H1 (cell line): Measurements from ENCODE around the gene TNS1. TPM values are rescaled to one million over a fixed set of nuclear protein-coding genes. Genes with fewer than 3 reads are reported as not detected.

Experiments used
- E2F6 ChIP-seq: IDR thresholded peaks from 2 replicates; pipeline ENCODE4 v1.6.1; 2012; ENCODE audit warnings: inconsistent platforms
- POLR2AphosphoS5 ChIP-seq: IDR thresholded peaks from 2 replicates; pipeline ENCODE4 v1.6.1; 2011; ENCODE audit warnings: low read depth, low read length
- RXRA ChIP-seq: IDR thresholded peaks from 2 replicates; pipeline ENCODE4 v1.6.1; 2011; ENCODE audit warnings: low read depth, mild to moderate bottlenecking, low read length, moderate library complexity; ENCODE audit not compliant: insufficient read depth
- SP2 ChIP-seq: IDR thresholded peaks from 2 replicates; pipeline ENCODE4 v1.6.1; 2012; ENCODE audit warnings: mild to moderate bottlenecking, low read length, inconsistent platforms
- polyA plus RNA-seq, 7 experiments: library from polyadenylated mRNA; depleted of rRNA in 3 of 7; stranded (reverse) in 5 of 7; unstranded in 2 of 7; fragments of >200 nt in 5 of 7; fragments of 200-250 nt in 2 of 7; gene quantifications; 1 replicate in 5 of 7; 2 replicates in 1 of 7; 4 replicates in 1 of 7; pipeline versions ENCODE4 v1.2.1 to v1.2.3, GENCODE V29; 2011 to 2013; ENCODE audit warnings: missing spikeins in 2 of 7, mixed read lengths in 2 of 7
- total RNA-seq: library from RNA; stranded (reverse); fragmentation: NEBNext Ultra II Directional; extraction: Animal tissue kit (Norgen Biotek cat#: 25700); gene quantifications from 2 replicates; pipeline ENCODE4 v1.2.1, GENCODE V29; 2021

The TNS1 gene
- total and polyA plus RNA-seq, 2 of the 8 experiments (the other 6 are each of a cell fraction or from before 2014, with no cell fraction given), result 1.5 to 5.1 TPM

GRCh38 chr2:217970206-217970605 lies 32.6 kb downstream of the TNS1 start (continued):
- no peak for TF ChIP-seq E2F6
- TF ChIP-seq POLR2AphosphoS5, result no peak
- TF ChIP-seq RXRA, result no peak
- TF ChIP-seq SP2, result no peak
